ENCODE data around the gene KTN1. TPM values are rescaled to one million over a fixed set of nuclear protein-coding genes. Genes with fewer than 3 reads are reported as not detected.

The KTN1 gene
- total and polyA plus RNA-seq, 2 experiments from 2014 or later = 124 to 607 TPM

DNA sequence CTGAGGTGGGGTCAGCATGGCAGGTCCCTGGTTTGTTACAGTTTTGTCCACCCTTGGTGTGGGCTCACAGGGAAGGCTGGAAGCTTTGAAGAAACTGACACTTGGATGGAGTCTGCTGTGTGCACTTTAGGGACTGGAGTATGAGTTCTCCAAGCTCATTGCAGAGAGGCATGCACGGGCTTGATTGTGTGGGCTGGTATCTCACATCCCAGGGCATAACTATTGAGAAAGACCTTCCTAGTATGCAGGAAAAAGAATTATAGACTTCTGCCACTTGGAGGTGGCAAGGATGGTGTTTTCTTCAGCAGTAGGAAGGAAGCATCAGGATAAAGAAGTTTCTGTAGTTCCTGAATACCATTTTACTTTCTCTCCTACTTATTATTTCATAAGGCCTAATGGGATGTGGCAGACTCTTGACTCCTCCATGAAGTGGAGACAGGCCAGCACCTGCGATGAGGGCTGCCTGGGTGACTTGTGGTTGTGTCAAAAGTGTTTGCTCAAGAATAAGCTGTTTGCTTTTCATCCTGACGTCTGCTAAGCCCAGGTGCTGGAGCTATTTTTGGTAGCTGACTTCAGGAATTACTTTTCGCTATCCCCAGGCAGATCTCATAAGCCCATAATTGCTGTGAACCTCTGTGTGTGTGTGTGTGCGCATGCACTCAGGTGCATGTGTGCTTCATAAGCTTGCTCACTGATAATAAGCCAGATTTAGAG is 125.8 kb downstream of the KTN1 start (continued):
- TF ChIP-seq, protein P1, sequence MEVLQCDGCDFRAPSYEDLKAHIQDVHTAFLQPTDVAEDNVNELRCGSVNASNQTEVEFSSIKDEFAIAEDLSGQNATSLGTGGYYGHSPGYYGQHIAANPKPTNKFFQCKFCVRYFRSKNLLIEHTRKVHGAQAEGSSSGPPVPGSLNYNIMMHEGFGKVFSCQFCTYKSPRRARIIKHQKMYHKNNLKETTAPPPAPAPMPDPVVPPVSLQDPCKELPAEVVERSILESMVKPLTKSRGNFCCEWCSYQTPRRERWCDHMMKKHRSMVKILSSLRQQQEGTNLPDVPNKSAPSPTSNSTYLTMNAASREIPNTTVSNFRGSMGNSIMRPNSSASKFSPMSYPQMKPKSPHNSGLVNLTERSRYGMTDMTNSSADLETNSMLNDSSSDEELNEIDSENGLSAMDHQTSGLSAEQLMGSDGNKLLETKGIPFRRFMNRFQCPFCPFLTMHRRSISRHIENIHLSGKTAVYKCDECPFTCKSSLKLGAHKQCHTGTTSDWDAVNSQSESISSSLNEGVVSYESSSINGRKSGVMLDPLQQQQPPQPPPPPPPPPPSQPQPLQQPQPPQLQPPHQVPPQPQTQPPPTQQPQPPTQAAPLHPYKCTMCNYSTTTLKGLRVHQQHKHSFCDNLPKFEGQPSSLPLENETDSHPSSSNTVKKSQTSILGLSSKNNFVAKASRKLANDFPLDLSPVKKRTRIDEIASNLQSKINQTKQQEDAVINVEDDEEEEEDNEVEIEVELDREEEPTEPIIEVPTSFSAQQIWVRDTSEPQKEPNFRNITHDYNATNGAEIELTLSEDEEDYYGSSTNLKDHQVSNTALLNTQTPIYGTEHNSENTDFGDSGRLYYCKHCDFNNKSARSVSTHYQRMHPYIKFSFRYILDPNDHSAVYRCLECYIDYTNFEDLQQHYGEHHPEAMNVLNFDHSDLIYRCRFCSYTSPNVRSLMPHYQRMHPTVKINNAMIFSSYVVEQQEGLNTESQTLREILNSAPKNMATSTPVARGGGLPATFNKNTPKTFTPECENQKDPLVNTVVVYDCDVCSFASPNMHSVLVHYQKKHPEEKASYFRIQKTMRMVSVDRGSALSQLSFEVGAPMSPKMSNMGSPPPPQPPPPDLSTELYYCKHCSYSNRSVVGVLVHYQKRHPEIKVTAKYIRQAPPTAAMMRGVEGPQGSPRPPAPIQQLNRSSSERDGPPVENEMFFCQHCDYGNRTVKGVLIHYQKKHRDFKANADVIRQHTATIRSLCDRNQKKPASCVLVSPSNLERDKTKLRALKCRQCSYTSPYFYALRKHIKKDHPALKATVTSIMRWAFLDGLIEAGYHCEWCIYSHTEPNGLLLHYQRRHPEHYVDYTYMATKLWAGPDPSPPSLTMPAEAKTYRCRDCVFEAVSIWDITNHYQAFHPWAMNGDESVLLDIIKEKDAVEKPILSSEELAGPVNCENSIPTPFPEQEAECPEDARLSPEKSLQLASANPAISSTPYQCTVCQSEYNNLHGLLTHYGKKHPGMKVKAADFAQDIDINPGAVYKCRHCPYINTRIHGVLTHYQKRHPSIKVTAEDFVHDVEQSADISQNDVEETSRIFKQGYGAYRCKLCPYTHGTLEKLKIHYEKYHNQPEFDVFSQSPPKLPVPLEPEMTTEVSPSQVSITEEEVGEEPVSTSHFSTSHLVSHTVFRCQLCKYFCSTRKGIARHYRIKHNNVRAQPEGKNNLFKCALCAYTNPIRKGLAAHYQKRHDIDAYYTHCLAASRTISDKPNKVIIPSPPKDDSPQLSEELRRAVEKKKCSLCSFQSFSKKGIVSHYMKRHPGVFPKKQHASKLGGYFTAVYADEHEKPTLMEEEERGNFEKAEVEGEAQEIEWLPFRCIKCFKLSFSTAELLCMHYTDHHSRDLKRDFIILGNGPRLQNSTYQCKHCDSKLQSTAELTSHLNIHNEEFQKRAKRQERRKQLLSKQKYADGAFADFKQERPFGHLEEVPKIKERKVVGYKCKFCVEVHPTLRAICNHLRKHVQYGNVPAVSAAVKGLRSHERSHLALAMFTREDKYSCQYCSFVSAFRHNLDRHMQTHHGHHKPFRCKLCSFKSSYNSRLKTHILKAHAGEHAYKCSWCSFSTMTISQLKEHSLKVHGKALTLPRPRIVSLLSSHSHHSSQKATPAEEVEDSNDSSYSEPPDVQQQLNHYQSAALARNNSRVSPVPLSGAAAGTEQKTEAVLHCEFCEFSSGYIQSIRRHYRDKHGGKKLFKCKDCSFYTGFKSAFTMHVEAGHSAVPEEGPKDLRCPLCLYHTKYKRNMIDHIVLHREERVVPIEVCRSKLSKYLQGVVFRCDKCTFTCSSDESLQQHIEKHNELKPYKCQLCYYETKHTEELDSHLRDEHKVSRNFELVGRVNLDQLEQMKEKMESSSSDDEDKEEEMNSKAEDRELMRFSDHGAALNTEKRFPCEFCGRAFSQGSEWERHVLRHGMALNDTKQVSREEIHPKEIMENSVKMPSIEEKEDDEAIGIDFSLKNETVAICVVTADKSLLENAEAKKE (CRISPR knock-in tag; IDR thresholded peaks at IDR 0.05) = no peak
- TF ChIP-seq JUNB (IDR thresholded peaks at IDR 0.05; ENCODE audit: unreplicated experiment) (no peak), ZNF331 (CRISPR knock-in tag; IDR thresholded peaks at IDR 0.05; ENCODE audit: low read depth) (no peak), EZH2 (IDR thresholded peaks at IDR 0.05; ENCODE audit: low read depth, unreplicated experiment) (no peak), CREB1 (CRISPR knock-in tag; IDR thresholded peaks at IDR 0.05; ENCODE audit: low read depth) (no peak), NANOG (IDR thresholded peaks at IDR 0.05; ENCODE audit: borderline replicate concordance) (no peak)
- TF ChIP-seq, protein P2, sequence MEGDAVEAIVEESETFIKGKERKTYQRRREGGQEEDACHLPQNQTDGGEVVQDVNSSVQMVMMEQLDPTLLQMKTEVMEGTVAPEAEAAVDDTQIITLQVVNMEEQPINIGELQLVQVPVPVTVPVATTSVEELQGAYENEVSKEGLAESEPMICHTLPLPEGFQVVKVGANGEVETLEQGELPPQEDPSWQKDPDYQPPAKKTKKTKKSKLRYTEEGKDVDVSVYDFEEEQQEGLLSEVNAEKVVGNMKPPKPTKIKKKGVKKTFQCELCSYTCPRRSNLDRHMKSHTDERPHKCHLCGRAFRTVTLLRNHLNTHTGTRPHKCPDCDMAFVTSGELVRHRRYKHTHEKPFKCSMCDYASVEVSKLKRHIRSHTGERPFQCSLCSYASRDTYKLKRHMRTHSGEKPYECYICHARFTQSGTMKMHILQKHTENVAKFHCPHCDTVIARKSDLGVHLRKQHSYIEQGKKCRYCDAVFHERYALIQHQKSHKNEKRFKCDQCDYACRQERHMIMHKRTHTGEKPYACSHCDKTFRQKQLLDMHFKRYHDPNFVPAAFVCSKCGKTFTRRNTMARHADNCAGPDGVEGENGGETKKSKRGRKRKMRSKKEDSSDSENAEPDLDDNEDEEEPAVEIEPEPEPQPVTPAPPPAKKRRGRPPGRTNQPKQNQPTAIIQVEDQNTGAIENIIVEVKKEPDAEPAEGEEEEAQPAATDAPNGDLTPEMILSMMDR (conservative IDR thresholded peaks at IDR 0.05; ENCODE audit: low read depth in 2 of 2) = no peak

DNA sequence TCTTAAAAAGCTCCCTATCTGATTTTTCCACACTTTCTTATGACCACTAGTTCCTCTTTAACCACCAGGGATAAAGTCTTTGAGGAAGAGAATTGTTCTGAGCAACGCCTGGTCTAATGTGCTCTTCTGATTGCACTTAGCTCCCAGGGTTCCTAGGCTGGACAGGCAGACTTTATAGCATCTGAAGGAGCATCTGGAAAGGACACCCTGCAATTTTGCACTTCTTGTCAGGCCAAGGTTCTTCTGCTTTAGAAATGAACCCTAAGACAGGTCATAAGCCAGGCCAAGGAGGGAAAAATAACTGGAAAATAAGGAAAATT is 126.3 kb downstream of the KTN1 start:
- Mint-ChIP-seq H3K4me1 (peaks cover 5% of the 10 kb centered on the region), H3K36me3 (ENCODE audit: low read depth) (no peaks in the 10 kb centered on the region), H3K27me3 (ENCODE audit: insufficient read depth, low read depth, poor library complexity) (peaks cover 1% of the 10 kb centered on the region), H3K4me3 (no peak overlapping the region), H3K9me3 (no peaks in the 10 kb centered on the region; the same call in 2 of the 3 replicates), H3K27ac (no peak overlapping the region)
- Histone ChIP-seq H3K27me3 (ENCODE audit: insufficient read depth) (no peaks in the 10 kb centered on the region), H3K4me2 (no peak overlapping the region), H3K27ac (ENCODE audit: low read depth) (no peak overlapping the region), H3K4me1 (ENCODE audit: insufficient read depth) (no peaks in the 10 kb centered on the region), H4K20me1 (replicated peaks; ENCODE audit: insufficient read depth) (no peaks in the 10 kb centered on the region; the same call in 1 of the 2 replicates), H2AFZ (no peak overlapping the region), H3K79me2 (replicated peaks; ENCODE audit: insufficient read depth) (no peaks in the 10 kb centered on the region), H3F3A (replicated peaks; ENCODE audit: low read depth) (no peaks in the 10 kb centered on the region), H3K4me3 (no peak overlapping the region), H3K36me3 (ENCODE audit: insufficient read depth) (no peaks in the 10 kb centered on the region), H3K9me2 (ENCODE audit: insufficient read depth) (peaks cover 5% of the 10 kb centered on the region)
- DNase-seq (ENCODE audit: low spot score) (no peak), ATAC-seq (no peak)
- TF ChIP-seq, protein P2 (conservative IDR thresholded peaks at IDR 0.05; ENCODE audit: low read depth in 2 of 2) = no peak
- TF ChIP-seq STAT1 (IDR thresholded peaks at IDR 0.05; ENCODE audit: unreplicated experiment) = no peak
